ENCODE data around the gene HTRA1. TPM values are rescaled to one million over a fixed set of nuclear protein-coding genes. Genes with fewer than 3 reads are reported as not detected.

Gene HTRA1
- total and polyA plus RNA-seq, 2 of the 4 experiments (the other 2 are of a cell fraction) = 28.5 to 108 TPM

- Histone ChIP-seq H4K5ac (ENCODE audit: low read depth, low read length) (no peak overlapping the region), H4K8ac (ENCODE audit: low read depth in 2 of 2, low read length in 2 of 2) (no peak overlapping the region), H2AFZ (replicated peaks; ENCODE audit: low read length, poor library complexity) (no peak overlapping the region), H3K56ac (ENCODE audit: extremely low read depth, insufficient read depth, low read length) (no peak overlapping the region), H3K4me2 (ENCODE audit: low read depth, low read length) (no peak overlapping the region), H3K4me1 (ENCODE audit: control insufficient read depth, insufficient read depth, low read length) (peaks cover 4% of the 10 kb centered on the region), H2BK15ac (ENCODE audit: low read depth, low read length) (no peak overlapping the region), H4K91ac (ENCODE audit: insufficient read depth, low read depth, low read length) (no peak overlapping the region), H2AK5ac (ENCODE audit: low read depth, low read length) (no peak overlapping the region), H3K23ac (ENCODE audit: low read depth, low read length) (no peak overlapping the region), H3K79me1 (ENCODE audit: low read depth in 1 of 2, low read length in 2 of 2) (no peaks in the 10 kb centered on the region), H3K9me1 (ENCODE audit: insufficient read depth, low read length) (peaks cover 5% of the 10 kb centered on the region), H2AK9ac (replicated peaks; ENCODE audit: low read depth, low read length, poor library complexity) (no peak overlapping the region), H2BK120ac (ENCODE audit: low read depth, low read length) (no peak overlapping the region), H3K27me3 (ENCODE audit: control insufficient read depth, insufficient read depth, low read length) (no peaks in the 10 kb centered on the region), H3K4me3 (ENCODE audit: insufficient read depth, low read depth, low read length) (no peak overlapping the region), H3K9me3 (ENCODE audit: control insufficient read depth, insufficient read depth, low read length) (no peaks in the 10 kb centered on the region), H4K20me1 (ENCODE audit: insufficient read depth, low read length) (no peaks in the 10 kb centered on the region), H3K9ac (ENCODE audit: low read depth, low read length) (no peak overlapping the region), H3K27ac (ENCODE audit: insufficient read depth, low read length) (no peak overlapping the region), H3K4ac (ENCODE audit: low read depth, low read length) (no peak overlapping the region), H2BK5ac (ENCODE audit: low read depth, low read length, poor library complexity, severe bottlenecking) (no peak overlapping the region), H3K36me3 (ENCODE audit: control insufficient read depth, insufficient read depth, low read length) (peaks cover 2% of the 10 kb centered on the region; the same call in 1 of the 2 replicates), H2BK20ac (ENCODE audit: low read depth, low read length) (no peak overlapping the region), H3K14ac (replicated peaks; ENCODE audit: low read depth, low read length) (no peak overlapping the region), H3K18ac (ENCODE audit: low read depth, low read length) (no peak overlapping the region)
- no CpG with 5 or more reads among the region's 2 CpGs for WGBS, 2 experiments (ENCODE audit: extremely low coverage in 2 of 2, insufficient read length in 1 of 2)
- ChIA-PET CTCF (interaction anchor here (0.6 kb wide), 1 partner anchor 20 kb away, joined by 6 read pairs; no protein-coding TSS in a partner anchor), POLR2A (ENCODE audit: unreplicated experiment) (no interaction called here)
- BruUV-seq (replicated peaks) = no TSS peak
- no peak for DNase-seq
- in situ Hi-C loops (cut with MboI; ENCODE audit: low sequenced_read_pairs) = no loop called here
- intact Hi-C loops (cut with micrococcal nuclease) = no loop called here
- TF ChIP-seq NFE2L2 (IDR thresholded peaks at IDR 0.05; ENCODE audit: low read depth, low read length) (no peak), MXI1 (IDR thresholded peaks at IDR 0.05; ENCODE audit: borderline replicate concordance, low read depth, low read length) (no peak), CHD1 (IDR thresholded peaks at IDR 0.05; ENCODE audit: low read depth, low read length) (no peak), ELK1 (IDR thresholded peaks at IDR 0.05; ENCODE audit: borderline replicate concordance, low read depth, low read length) (no peak), SMC3 (IDR thresholded peaks at IDR 0.05; ENCODE audit: low read depth, low read length) (no peak), CEBPB (IDR thresholded peaks at IDR 0.05; ENCODE audit: low read depth, low read length) (peak; percentile 59), RCOR1 (IDR thresholded peaks at IDR 0.05; ENCODE audit: insufficient replicate concordance, low read length) (no peak), RAD21 (IDR thresholded peaks at IDR 0.05; ENCODE audit: low read length) (no peak)
- TF ChIP-seq, protein P1, sequence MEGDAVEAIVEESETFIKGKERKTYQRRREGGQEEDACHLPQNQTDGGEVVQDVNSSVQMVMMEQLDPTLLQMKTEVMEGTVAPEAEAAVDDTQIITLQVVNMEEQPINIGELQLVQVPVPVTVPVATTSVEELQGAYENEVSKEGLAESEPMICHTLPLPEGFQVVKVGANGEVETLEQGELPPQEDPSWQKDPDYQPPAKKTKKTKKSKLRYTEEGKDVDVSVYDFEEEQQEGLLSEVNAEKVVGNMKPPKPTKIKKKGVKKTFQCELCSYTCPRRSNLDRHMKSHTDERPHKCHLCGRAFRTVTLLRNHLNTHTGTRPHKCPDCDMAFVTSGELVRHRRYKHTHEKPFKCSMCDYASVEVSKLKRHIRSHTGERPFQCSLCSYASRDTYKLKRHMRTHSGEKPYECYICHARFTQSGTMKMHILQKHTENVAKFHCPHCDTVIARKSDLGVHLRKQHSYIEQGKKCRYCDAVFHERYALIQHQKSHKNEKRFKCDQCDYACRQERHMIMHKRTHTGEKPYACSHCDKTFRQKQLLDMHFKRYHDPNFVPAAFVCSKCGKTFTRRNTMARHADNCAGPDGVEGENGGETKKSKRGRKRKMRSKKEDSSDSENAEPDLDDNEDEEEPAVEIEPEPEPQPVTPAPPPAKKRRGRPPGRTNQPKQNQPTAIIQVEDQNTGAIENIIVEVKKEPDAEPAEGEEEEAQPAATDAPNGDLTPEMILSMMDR (conservative IDR thresholded peaks at IDR 0.05; ENCODE audit: low read depth, low read length) = no peak
- dilution Hi-C loops (cut with HindIII; ENCODE audit: low sequenced_read_pairs, unreplicated experiment) = no loop called here
- no peak for ATAC-seq (ENCODE audit: low read depth)
Observed at GRCh38 chr10:122417667-122418066, 43.7 kb upstream of the HTRA1 start.

All from IMR-90 (cell line).